IMR-90 (cell line): ENCODE results near the gene CALHM6.

ENCODE experiments used
- BHLHE40 ChIP-seq: fragments of 150-350 bp; IDR thresholded peaks from 2 replicates; pipeline ENCODE4 v1.6.1; 2016; ENCODE audit warnings: mild to moderate bottlenecking, low read depth, low read length
- CEBPB ChIP-seq: IDR thresholded peaks from 2 replicates; pipeline ENCODE4 v1.6.1; 2012; ENCODE audit warnings: low read depth, low read length, improper control_type of control experiment
- MXI1 ChIP-seq: IDR thresholded peaks from 2 replicates; pipeline ENCODE4 v1.6.1; 2012; ENCODE audit warnings: low read depth, mild to moderate bottlenecking, low read length, moderate library complexity, borderline replicate concordance
- POLR2A ChIP-seq: IDR thresholded peaks from 2 replicates; pipeline ENCODE4 v1.6.1; 2012; ENCODE audit warnings: mild to moderate bottlenecking, low read depth, low read length
- RAD21 ChIP-seq: IDR thresholded peaks from 2 replicates; pipeline ENCODE4 v1.6.1; 2012; ENCODE audit warnings: low read length, improper control_type of control experiment
- RCOR1 ChIP-seq: IDR thresholded peaks from 2 replicates; pipeline ENCODE4 v1.6.1; 2012; ENCODE audit warnings: mild to moderate bottlenecking, low read length, improper control_type of control experiment; ENCODE audit not compliant: insufficient replicate concordance
- RFX5 ChIP-seq: IDR thresholded peaks from 2 replicates; pipeline ENCODE4 v1.8.0; 2012; ENCODE audit warnings: low read depth, mild to moderate bottlenecking, low read length, moderate library complexity
- SMC3 ChIP-seq: fragments of 150-350 bp; IDR thresholded peaks from 2 replicates; pipeline ENCODE4 v1.6.1; 2016; ENCODE audit warnings: low read depth, mild to moderate bottlenecking, antibody characterized with exemption, low read length, moderate library complexity
- USF2 ChIP-seq: fragments of 150-350 bp; IDR thresholded peaks from 2 replicates; pipeline ENCODE4 v1.6.1; 2017; ENCODE audit warnings: mild to moderate bottlenecking, antibody characterized with exemption, low read length, low read depth
- TF ChIP-seq, protein P1 (sequence below): conservative IDR thresholded peaks from 2 replicates; pipeline ENCODE4 v1.5.1; 2012; ENCODE audit warnings: mild to moderate bottlenecking, low read depth, low read length, improper control_type of control experiment

DNA sequence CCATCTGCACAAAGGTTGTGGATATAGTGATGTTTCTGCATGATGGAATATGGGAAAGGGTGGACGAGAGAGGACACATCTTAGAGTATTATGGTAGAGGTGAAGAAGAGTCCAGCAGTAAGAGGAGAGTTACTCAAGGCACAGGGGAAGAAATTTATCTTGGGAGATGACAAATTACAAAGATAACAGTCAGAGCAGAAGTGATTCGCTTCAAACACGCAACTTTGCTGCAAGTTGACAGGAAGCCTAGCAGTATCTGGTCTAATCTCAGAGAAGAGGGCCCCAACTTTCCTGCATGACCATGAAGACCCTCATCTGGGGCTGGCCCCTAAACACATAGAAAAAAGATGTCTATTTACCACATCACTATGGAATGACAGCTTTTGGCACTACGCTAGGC, 1.2 kb upstream of the CALHM6 start:
- no peak for TF ChIP-seq POLR2A
- TF ChIP-seq, protein P1, sequence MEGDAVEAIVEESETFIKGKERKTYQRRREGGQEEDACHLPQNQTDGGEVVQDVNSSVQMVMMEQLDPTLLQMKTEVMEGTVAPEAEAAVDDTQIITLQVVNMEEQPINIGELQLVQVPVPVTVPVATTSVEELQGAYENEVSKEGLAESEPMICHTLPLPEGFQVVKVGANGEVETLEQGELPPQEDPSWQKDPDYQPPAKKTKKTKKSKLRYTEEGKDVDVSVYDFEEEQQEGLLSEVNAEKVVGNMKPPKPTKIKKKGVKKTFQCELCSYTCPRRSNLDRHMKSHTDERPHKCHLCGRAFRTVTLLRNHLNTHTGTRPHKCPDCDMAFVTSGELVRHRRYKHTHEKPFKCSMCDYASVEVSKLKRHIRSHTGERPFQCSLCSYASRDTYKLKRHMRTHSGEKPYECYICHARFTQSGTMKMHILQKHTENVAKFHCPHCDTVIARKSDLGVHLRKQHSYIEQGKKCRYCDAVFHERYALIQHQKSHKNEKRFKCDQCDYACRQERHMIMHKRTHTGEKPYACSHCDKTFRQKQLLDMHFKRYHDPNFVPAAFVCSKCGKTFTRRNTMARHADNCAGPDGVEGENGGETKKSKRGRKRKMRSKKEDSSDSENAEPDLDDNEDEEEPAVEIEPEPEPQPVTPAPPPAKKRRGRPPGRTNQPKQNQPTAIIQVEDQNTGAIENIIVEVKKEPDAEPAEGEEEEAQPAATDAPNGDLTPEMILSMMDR: no peak
- no peak for TF ChIP-seq USF2
- no peak for TF ChIP-seq BHLHE40
- TF ChIP-seq CEBPB: no peak
- TF ChIP-seq MXI1: no peak
- no peak for TF ChIP-seq RFX5
- no peak for TF ChIP-seq RAD21
- TF ChIP-seq SMC3: no peak
- TF ChIP-seq RCOR1: no peak
